ENCODE measurements around the gene GTF3A. TPM values are rescaled to one million over a fixed set of nuclear protein-coding genes. Genes with fewer than 3 reads are reported as not detected.

GTF3A gene
- total and polyA plus RNA-seq, 2 of the 8 experiments (the other 6 are each of a cell fraction or from before 2014, with no cell fraction given) = 41.6 to 96.5 TPM

GRCh38 chr13:27448308-27448707 lies 23.9 kb downstream of the GTF3A start:
- H3K4me2 ChIP-seq (ENCODE audit: insufficient read depth in 1 of 2, low read depth in 2 of 2, low read length in 2 of 2) = no peak overlapping the region; a peak in 1 of 4 replicates
- no peak overlapping the region for H3K56ac ChIP-seq (replicated peaks; ENCODE audit: insufficient read length, low read depth, low read length)
- H3K9me3 ChIP-seq (ENCODE audit: insufficient read depth in 2 of 2, low read depth in 1 of 2, low read length in 1 of 2) = no peaks in the 10 kb centered on the region
- no peak overlapping the region for H3K4ac ChIP-seq (replicated peaks; ENCODE audit: insufficient read length, low read depth, low read length)
- H3K4me1 ChIP-seq (replicated peaks in 1 of 4; ENCODE audit: control insufficient read depth in 3 of 4, insufficient read depth in 4 of 4, low read length in 3 of 4) = peaks cover 0 to 8% (median 1%) of the 10 kb centered on the region in 4 experiments; a peak in 4 of 7 replicates
- H4K91ac ChIP-seq (replicated peaks; ENCODE audit: insufficient read length, low read length) = no peak overlapping the region
- no peaks in the 10 kb centered on the region for H3K27me3 ChIP-seq (replicated peaks in 1 of 4; ENCODE audit: control insufficient read depth in 3 of 4, extremely low read depth in 1 of 4, insufficient read depth in 3 of 4, low read length in 3 of 4)
- ChIA-PET POLR2A (ENCODE audit: partially characterized antibody) (interaction anchor here (1.3 kb wide), 1 partner anchor 173 kb away, joined by 3 read pairs; the partner anchor contains the start of gene LNX2), CTCF (ENCODE audit: partially characterized antibody) (interaction anchor here (0.7 to 1.3 kb wide), 5 partner anchors 23 to 378 kb away, joined by 3 to 4 read pairs (median 3); no protein-coding TSS in a partner anchor)
- DNase-seq (ENCODE audit: low read depth in 1 of 2, low spot score in 2 of 2) = no peak
- peaks cover 0 to 41% of the 10 kb centered on the region in 2 experiments; a peak in 3 of 4 replicates for H3K79me2 ChIP-seq (ENCODE audit: control insufficient read depth in 1 of 2, insufficient read depth in 2 of 2, low read length in 2 of 2)
- no peak overlapping the region for H2BK5ac ChIP-seq (ENCODE audit: low read depth, low read length)
- H2BK120ac ChIP-seq (replicated peaks; ENCODE audit: low read depth, low read length) = no peak overlapping the region
- H3K36me3 ChIP-seq (ENCODE audit: control insufficient read depth in 2 of 4, insufficient read depth in 4 of 4, low read length in 3 of 4) = no peaks in the 10 kb centered on the region; a peak in 1 of 8 replicates
- H3K23me2 ChIP-seq (ENCODE audit: low read depth, low read length) = peaks cover 7% of the 10 kb centered on the region
- H3K14ac ChIP-seq (ENCODE audit: insufficient read length) = no peak overlapping the region
- no peak overlapping the region for H4K8ac ChIP-seq (ENCODE audit: extremely low read depth, insufficient read depth, low read length)
- H4K20me1 ChIP-seq (replicated peaks in 1 of 2; ENCODE audit: control insufficient read depth in 1 of 2, insufficient read depth in 2 of 2, low read length in 2 of 2) = no peaks in the 10 kb centered on the region
- WGBS, 2 experiments (ENCODE audit: extremely low coverage in 1 of 2, insufficient coverage in 1 of 2, insufficient read length in 1 of 2, insufficient replicate concordance in 2 of 2, low coverage in 1 of 2, low lambda C conversion rate in 2 of 2, missing lambda C conversion rate in 1 of 2) = 95% methylated on average over 4 of the region's 4 CpGs; no CpG with 5 or more reads in 1 of the 2 experiments
- H3K4me3 ChIP-seq (ENCODE audit: extremely low read depth in 1 of 4, insufficient read depth in 2 of 4, low read depth in 3 of 4, low read length in 4 of 4) = no peak overlapping the region
- H3K79me1 ChIP-seq (ENCODE audit: low read depth, low read length) = peaks cover 8% of the 10 kb centered on the region; the same call in 1 of the 2 replicates
- no peak overlapping the region for H2AK5ac ChIP-seq (ENCODE audit: low read depth, low read length)
- H2BK20ac ChIP-seq (ENCODE audit: low read length) = no peak overlapping the region
- H2BK12ac ChIP-seq (ENCODE audit: low read depth, low read length) = no peak overlapping the region
- TF ChIP-seq KDM5A (IDR thresholded peaks at IDR 0.05; ENCODE audit: low read length) = no peak
- no peak for TF ChIP-seq CBX8 (IDR thresholded peaks at IDR 0.05; ENCODE audit: borderline replicate concordance, low read depth, low read length)
- TF ChIP-seq RXRA (IDR thresholded peaks at IDR 0.05; ENCODE audit: insufficient read depth, low read depth, low read length) = no peak
- TF ChIP-seq PHF8 (conservative IDR thresholded peaks at IDR 0.05; ENCODE audit: low read depth, low read length) = no peak
- no peak for TF ChIP-seq SRF (IDR thresholded peaks at IDR 0.05; ENCODE audit: low read depth, low read length)
- no peak for TF ChIP-seq GTF2F1 (IDR thresholded peaks at IDR 0.05; ENCODE audit: borderline replicate concordance, low read depth, low read length)
- no peak for TF ChIP-seq JUND (IDR thresholded peaks at IDR 0.05; ENCODE audit: low read length)
- TF ChIP-seq POLR2AphosphoS5 (IDR thresholded peaks at IDR 0.05; ENCODE audit: low read depth, low read length) = no peak
- no peak overlapping the region for H3K18ac ChIP-seq (ENCODE audit: extremely low read depth, low read length)
- no peak overlapping the region for H3K9ac ChIP-seq (replicated peaks in 1 of 4; ENCODE audit: extremely low read depth in 1 of 4, low read depth in 3 of 4, low read length in 3 of 4)
- no peak overlapping the region for H2BK15ac ChIP-seq (ENCODE audit: low read length)
- H3K27ac ChIP-seq (ENCODE audit: low read depth, low read length) = no peak overlapping the region
- no peak overlapping the region for H3K23ac ChIP-seq (ENCODE audit: insufficient read length)
- no peak for FAIRE-seq
- no peak overlapping the region for H2AFZ ChIP-seq (ENCODE audit: low read length)
- no peak overlapping the region for H4K5ac ChIP-seq (ENCODE audit: insufficient read length, low read depth, low read length)
